ENCODE measurements around the gene SPON1. TPM values are rescaled to one million over a fixed set of nuclear protein-coding genes. Genes with fewer than 3 reads are reported as not detected.
"Not testable (repeated sequence)": the region's sequence is repeated elsewhere in the genome, so short reads cannot be mapped to it uniquely, and the experiment has no call there.

Gene SPON1
- total RNA-seq, 1 donor: 0.72 TPM

DNA sequence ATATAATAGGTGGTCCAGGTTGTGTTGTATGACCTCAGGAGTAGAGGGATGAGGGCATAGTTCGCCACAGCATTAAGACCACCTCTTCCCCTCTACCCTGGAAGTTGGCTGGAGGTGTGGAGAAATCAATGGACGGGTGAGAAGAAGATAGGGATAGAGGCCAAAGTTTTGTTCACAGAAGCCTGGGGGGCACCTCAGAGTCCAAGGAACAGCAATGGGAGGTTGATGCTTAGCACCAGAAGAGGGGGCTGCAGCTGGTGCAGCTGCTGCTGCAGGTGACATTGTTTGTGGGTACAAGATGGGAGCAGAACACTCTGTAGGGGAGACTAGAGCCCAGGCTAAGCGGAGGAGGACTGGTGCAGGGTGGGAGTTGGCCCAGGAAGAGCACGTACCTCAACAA is 31.2 kb upstream of the SPON1 start:
- TF ChIP-seq, protein P1, sequence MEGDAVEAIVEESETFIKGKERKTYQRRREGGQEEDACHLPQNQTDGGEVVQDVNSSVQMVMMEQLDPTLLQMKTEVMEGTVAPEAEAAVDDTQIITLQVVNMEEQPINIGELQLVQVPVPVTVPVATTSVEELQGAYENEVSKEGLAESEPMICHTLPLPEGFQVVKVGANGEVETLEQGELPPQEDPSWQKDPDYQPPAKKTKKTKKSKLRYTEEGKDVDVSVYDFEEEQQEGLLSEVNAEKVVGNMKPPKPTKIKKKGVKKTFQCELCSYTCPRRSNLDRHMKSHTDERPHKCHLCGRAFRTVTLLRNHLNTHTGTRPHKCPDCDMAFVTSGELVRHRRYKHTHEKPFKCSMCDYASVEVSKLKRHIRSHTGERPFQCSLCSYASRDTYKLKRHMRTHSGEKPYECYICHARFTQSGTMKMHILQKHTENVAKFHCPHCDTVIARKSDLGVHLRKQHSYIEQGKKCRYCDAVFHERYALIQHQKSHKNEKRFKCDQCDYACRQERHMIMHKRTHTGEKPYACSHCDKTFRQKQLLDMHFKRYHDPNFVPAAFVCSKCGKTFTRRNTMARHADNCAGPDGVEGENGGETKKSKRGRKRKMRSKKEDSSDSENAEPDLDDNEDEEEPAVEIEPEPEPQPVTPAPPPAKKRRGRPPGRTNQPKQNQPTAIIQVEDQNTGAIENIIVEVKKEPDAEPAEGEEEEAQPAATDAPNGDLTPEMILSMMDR (IDR thresholded peaks at IDR 0.05; ENCODE audit: extremely low read depth, low read depth, low read length): no peak
- DNase-seq (ENCODE audit: insufficient read length, low spot score, missing footprints): no peak
- no peaks in the 10 kb centered on the region for H3K36me3 ChIP-seq (ENCODE audit: insufficient read depth, low read length)

DNA sequence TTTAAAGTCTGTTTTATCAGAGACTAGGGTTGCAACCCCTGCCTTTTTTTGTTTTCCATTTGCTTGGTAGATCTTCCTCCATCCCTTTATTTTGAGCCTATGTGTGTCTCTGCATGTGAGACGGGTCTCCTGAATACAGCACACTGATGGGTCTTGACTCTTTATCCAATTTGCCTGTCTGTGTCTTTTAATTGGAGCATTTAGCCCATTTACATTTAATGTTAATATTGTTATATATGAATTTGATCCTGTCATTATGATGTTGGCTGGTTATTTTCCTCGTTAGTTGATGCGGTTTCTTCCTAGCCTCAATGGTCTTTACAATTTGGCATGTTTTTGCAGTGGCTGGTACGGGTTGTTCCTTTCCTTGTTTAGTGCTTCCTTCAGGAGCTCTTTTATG is 25.4 kb upstream of the SPON1 start:
- H3K79me2 ChIP-seq (ENCODE audit: insufficient read depth, low read length); H3K27ac ChIP-seq (ENCODE audit: low read depth, low read length); H3K27me3 ChIP-seq (ENCODE audit: insufficient read depth, low read length); H3K4me1 ChIP-seq (ENCODE audit: insufficient read depth, low read length); H3K36me3 ChIP-seq (ENCODE audit: insufficient read depth, low read length); DNase-seq (ENCODE audit: insufficient read length, low spot score, missing footprints); H3K9me3 ChIP-seq (ENCODE audit: low read depth, low read length); H3K4me2 ChIP-seq (ENCODE audit: insufficient read depth, low read length); H3K4me3 ChIP-seq (ENCODE audit: insufficient read depth, low read length); H2AFZ ChIP-seq (ENCODE audit: low read length); H4K20me1 ChIP-seq (ENCODE audit: insufficient read depth, low read length): not testable (repeated sequence)

More for the DNA sequence above, 31.2 kb upstream of the SPON1 start:
- H3K27me3 ChIP-seq (ENCODE audit: insufficient read depth, low read length): no peaks in the 10 kb centered on the region
- no peak overlapping the region for H2AFZ ChIP-seq (ENCODE audit: low read length)
- H3K4me3 ChIP-seq (ENCODE audit: insufficient read depth, low read length): no peak overlapping the region
- no peaks in the 10 kb centered on the region for H3K79me2 ChIP-seq (ENCODE audit: insufficient read depth, low read length)
- peaks cover 12% of the 10 kb centered on the region for H3K4me1 ChIP-seq (ENCODE audit: insufficient read depth, low read length)
- no peaks in the 10 kb centered on the region for H3K9me3 ChIP-seq (ENCODE audit: low read depth, low read length)
- H3K4me2 ChIP-seq (ENCODE audit: insufficient read depth, low read length): no peak overlapping the region
- no peak overlapping the region for H3K27ac ChIP-seq (ENCODE audit: low read depth, low read length)
- H4K20me1 ChIP-seq (ENCODE audit: insufficient read depth, low read length): no peaks in the 10 kb centered on the region

- H3K4me1 ChIP-seq (ENCODE audit: insufficient read depth, low read length): peaks cover 13% of the 10 kb centered on the region
- DNase-seq (ENCODE audit: insufficient read length, low spot score, missing footprints); H3K27me3 ChIP-seq (ENCODE audit: insufficient read depth, low read length); H3K4me3 ChIP-seq (ENCODE audit: insufficient read depth, low read length); H4K20me1 ChIP-seq (ENCODE audit: insufficient read depth, low read length); H3K79me2 ChIP-seq (ENCODE audit: insufficient read depth, low read length); H3K36me3 ChIP-seq (ENCODE audit: insufficient read depth, low read length); H3K4me2 ChIP-seq (ENCODE audit: insufficient read depth, low read length); H2AFZ ChIP-seq (ENCODE audit: low read length); H3K27ac ChIP-seq (ENCODE audit: low read depth, low read length); H3K9me3 ChIP-seq (ENCODE audit: low read depth, low read length): not testable (repeated sequence)
Measured at GRCh38 chr11:13938829-13939228, 23.7 kb upstream of the SPON1 start.

DNA sequence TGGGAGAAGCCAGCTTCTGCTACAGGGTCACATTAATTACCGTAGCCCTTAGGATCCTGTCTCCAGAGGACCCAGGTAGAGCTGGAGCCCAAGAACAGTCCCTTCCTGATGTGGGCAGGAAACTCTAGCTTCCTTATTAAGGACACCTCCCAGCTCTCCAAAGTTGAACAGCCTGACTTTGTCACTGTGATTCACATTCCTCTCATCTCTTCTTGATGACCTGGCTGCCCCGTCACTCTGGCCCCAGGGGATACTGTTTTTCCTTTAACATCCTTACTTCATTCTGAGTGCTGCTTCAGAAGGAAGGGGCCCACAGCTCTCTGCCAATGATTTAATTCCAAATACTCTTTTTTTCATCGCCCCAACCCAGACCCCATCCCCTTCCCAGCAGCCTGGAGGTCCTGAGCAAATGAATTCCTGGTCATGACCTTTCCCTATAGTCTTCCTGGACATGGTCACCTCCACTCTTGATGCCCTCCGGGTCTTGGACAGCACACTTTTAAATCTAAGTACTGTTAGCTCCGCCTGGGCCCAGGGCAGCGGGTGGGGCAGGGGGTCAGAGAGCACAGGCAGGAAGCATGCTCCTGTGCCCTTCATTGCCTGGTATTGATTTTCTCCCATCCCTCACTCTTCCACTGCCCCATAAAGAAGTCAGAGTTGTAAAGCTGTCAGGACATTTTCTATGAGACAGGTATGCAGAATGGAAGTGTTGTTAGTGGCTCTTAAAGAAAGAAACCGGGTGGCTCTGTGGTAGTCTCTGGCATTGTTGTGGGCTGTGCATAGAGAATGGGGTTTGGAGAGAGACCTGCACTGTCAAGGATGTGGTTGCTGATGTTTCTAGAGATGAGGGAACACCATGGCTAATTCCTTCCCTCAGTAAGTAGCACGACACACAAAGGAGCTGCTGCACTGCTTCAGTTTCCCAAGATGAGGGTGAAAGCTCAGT is 22.3 kb upstream of the SPON1 start:
- Histone ChIP-seq H3K9me3 (ENCODE audit: low read depth, low read length) (no peaks in the 10 kb centered on the region), H3K79me2 (ENCODE audit: insufficient read depth, low read length) (no peaks in the 10 kb centered on the region), H3K4me3 (ENCODE audit: insufficient read depth, low read length) (no peak overlapping the region), H3K36me3 (ENCODE audit: insufficient read depth, low read length) (no peaks in the 10 kb centered on the region), H3K27ac (ENCODE audit: low read depth, low read length) (no peak overlapping the region), H2AFZ (ENCODE audit: low read length) (no peak overlapping the region), H4K20me1 (ENCODE audit: insufficient read depth, low read length) (no peaks in the 10 kb centered on the region), H3K27me3 (ENCODE audit: insufficient read depth, low read length) (no peaks in the 10 kb centered on the region), H3K4me1 (ENCODE audit: insufficient read depth, low read length) (peaks cover 13% of the 10 kb centered on the region), H3K4me2 (ENCODE audit: insufficient read depth, low read length) (no peak overlapping the region)
- TF ChIP-seq, protein P1 (IDR thresholded peaks at IDR 0.05; ENCODE audit: extremely low read depth, low read depth, low read length): no peak
- no peak for DNase-seq (ENCODE audit: insufficient read length, low spot score, missing footprints)

GRCh38 chr11:13940907-13941256 is 21.6 kb upstream of the SPON1 start:
- Histone ChIP-seq H3K36me3 (ENCODE audit: insufficient read depth, low read length) (no peaks in the 10 kb centered on the region), H4K20me1 (ENCODE audit: insufficient read depth, low read length) (no peaks in the 10 kb centered on the region), H3K27ac (ENCODE audit: low read depth, low read length) (no peak overlapping the region), H3K27me3 (ENCODE audit: insufficient read depth, low read length) (no peaks in the 10 kb centered on the region), H3K4me1 (ENCODE audit: insufficient read depth, low read length) (peaks cover 13% of the 10 kb centered on the region), H3K79me2 (ENCODE audit: insufficient read depth, low read length) (no peaks in the 10 kb centered on the region), H3K4me3 (ENCODE audit: insufficient read depth, low read length) (no peak overlapping the region), H2AFZ (ENCODE audit: low read length) (no peak overlapping the region), H3K4me2 (ENCODE audit: insufficient read depth, low read length) (no peak overlapping the region), H3K9me3 (ENCODE audit: low read depth, low read length) (no peaks in the 10 kb centered on the region)
- TF ChIP-seq, protein P1 (IDR thresholded peaks at IDR 0.05; ENCODE audit: extremely low read depth, low read depth, low read length): no peak
- no peak for DNase-seq (ENCODE audit: insufficient read length, low spot score, missing footprints)
